ENCODE data around the gene CD151.

Gene CD151

GRCh38 chr11:882596-882995 lies 49.8 kb downstream of the CD151 start:
- no peak overlapping the region for H3K9ac ChIP-seq (ENCODE audit: low read length)
- H3K9me3 ChIP-seq (ENCODE audit: low read length): no peaks in the 10 kb centered on the region
- H3K4me1 ChIP-seq (ENCODE audit: insufficient read depth, low read length, severe bottlenecking): no peaks in the 10 kb centered on the region
- H2AFZ ChIP-seq (ENCODE audit: low read length): no peak overlapping the region
- H3K4me3 ChIP-seq (ENCODE audit: low read depth, low read length, poor library complexity, severe bottlenecking): no peak overlapping the region
- peaks cover 16% of the 10 kb centered on the region; the same call in 1 of the 2 replicates for H3K36me3 ChIP-seq (ENCODE audit: insufficient read depth, low read length)
- no peaks in the 10 kb centered on the region for H3F3A ChIP-seq (ENCODE audit: insufficient read depth, low read length)
- H3K4me2 ChIP-seq (ENCODE audit: low read length): no peak overlapping the region
- no peak overlapping the region for H3K27ac ChIP-seq (ENCODE audit: low read depth, low read length, poor library complexity, severe bottlenecking)
- TF ChIP-seq EZH2 (IDR thresholded peaks at IDR 0.05; ENCODE audit: borderline replicate concordance, low read length) (no peak), CTCF (IDR thresholded peaks at IDR 0.05; ENCODE audit: low read length) (no peak)
- H3K79me2 ChIP-seq (ENCODE audit: insufficient read depth, low read length): no peaks in the 10 kb centered on the region
- H3K9me2 ChIP-seq (ENCODE audit: low read depth, low read length): no peaks in the 10 kb centered on the region
- no peaks in the 10 kb centered on the region for H3K27me3 ChIP-seq (ENCODE audit: insufficient read depth, low read length)
- no peaks in the 10 kb centered on the region for H4K20me1 ChIP-seq (ENCODE audit: insufficient read depth, low read length)

- peaks cover 13% of the 10 kb centered on the region; the same call in 1 of the 2 replicates for H3K36me3 ChIP-seq (ENCODE audit: insufficient read depth, low read length)
- H3K9me2 ChIP-seq (ENCODE audit: low read depth, low read length): no peaks in the 10 kb centered on the region
- H4K20me1 ChIP-seq (ENCODE audit: insufficient read depth, low read length): no peaks in the 10 kb centered on the region
These were observed 50.8 kb downstream of the CD151 start for GRCh38 chr11:883527-883926.

GRCh38 chr11:884578-885070 lies 51.9 kb downstream of the CD151 start:
- Histone ChIP-seq H3K36me3 (ENCODE audit: insufficient read depth, low read length) (peaks cover 13% of the 10 kb centered on the region; the same call in 1 of the 2 replicates), H3K27ac (ENCODE audit: low read depth, low read length, poor library complexity, severe bottlenecking) (no peak overlapping the region), H3F3A (ENCODE audit: insufficient read depth, low read length) (no peaks in the 10 kb centered on the region), H3K9me3 (ENCODE audit: low read length) (no peaks in the 10 kb centered on the region), H2AFZ (ENCODE audit: low read length) (no peak overlapping the region), H3K4me3 (ENCODE audit: low read depth, low read length, poor library complexity, severe bottlenecking) (no peak overlapping the region), H3K4me2 (ENCODE audit: low read length) (no peak overlapping the region), H3K27me3 (ENCODE audit: insufficient read depth, low read length) (no peaks in the 10 kb centered on the region), H4K20me1 (ENCODE audit: insufficient read depth, low read length) (no peaks in the 10 kb centered on the region), H3K9ac (ENCODE audit: low read length) (no peak overlapping the region), H3K9me2 (ENCODE audit: low read depth, low read length) (no peaks in the 10 kb centered on the region), H3K4me1 (ENCODE audit: insufficient read depth, low read length, severe bottlenecking) (no peaks in the 10 kb centered on the region), H3K79me2 (ENCODE audit: insufficient read depth, low read length) (no peaks in the 10 kb centered on the region)
- TF ChIP-seq EZH2 (IDR thresholded peaks at IDR 0.05; ENCODE audit: borderline replicate concordance, low read length): no peak
- no peak for TF ChIP-seq CTCF (IDR thresholded peaks at IDR 0.05; ENCODE audit: low read length)

More at GRCh38 chr11:883527-883926, 50.8 kb downstream of the CD151 start:
- Histone ChIP-seq H3K4me2 (ENCODE audit: low read length) (no peak overlapping the region), H3K27ac (ENCODE audit: low read depth, low read length, poor library complexity, severe bottlenecking) (no peak overlapping the region), H3F3A (ENCODE audit: insufficient read depth, low read length) (no peaks in the 10 kb centered on the region), H3K27me3 (ENCODE audit: insufficient read depth, low read length) (no peaks in the 10 kb centered on the region), H3K79me2 (ENCODE audit: insufficient read depth, low read length) (no peaks in the 10 kb centered on the region), H3K4me1 (ENCODE audit: insufficient read depth, low read length, severe bottlenecking) (no peaks in the 10 kb centered on the region), H3K9me3 (ENCODE audit: low read length) (no peaks in the 10 kb centered on the region), H2AFZ (ENCODE audit: low read length) (no peak overlapping the region), H3K9ac (ENCODE audit: low read length) (no peak overlapping the region), H3K4me3 (ENCODE audit: low read depth, low read length, poor library complexity, severe bottlenecking) (no peak overlapping the region)
- TF ChIP-seq EZH2 (IDR thresholded peaks at IDR 0.05; ENCODE audit: borderline replicate concordance, low read length) (no peak), CTCF (IDR thresholded peaks at IDR 0.05; ENCODE audit: low read length) (no peak)
